Regular cardiac myocyte (primary cell): ENCODE results near the gene NAPB. TPM values are rescaled to one million over a fixed set of nuclear protein-coding genes. Genes with fewer than 3 reads are reported as not detected.

ENCODE experiments used
- total RNA-seq: library from RNA; depleted of rRNA; stranded (reverse); fragments of >200 nt; gene quantifications from 2 replicates; pipeline ENCODE4 v1.2.3, GENCODE V29; 2014

NAPB gene
- total RNA-seq, result 8.6 and 9.6 TPM in 2 replicates

GRCh38 chr20:23420943-23421931 is at the start of gene NAPB:
TSS of gene NAPB (minus strand) at chr20:23421488. CDS start at chr20:23421402, 86 bp downstream.

GRCh38 chr20:23452776-23453175 is 31.5 kb upstream of the NAPB start, which contains the start of gene CST11:
TSS of gene CST11 (minus strand) at chr20:23452876. CDS start at chr20:23452811, 65 bp downstream.

DNA sequence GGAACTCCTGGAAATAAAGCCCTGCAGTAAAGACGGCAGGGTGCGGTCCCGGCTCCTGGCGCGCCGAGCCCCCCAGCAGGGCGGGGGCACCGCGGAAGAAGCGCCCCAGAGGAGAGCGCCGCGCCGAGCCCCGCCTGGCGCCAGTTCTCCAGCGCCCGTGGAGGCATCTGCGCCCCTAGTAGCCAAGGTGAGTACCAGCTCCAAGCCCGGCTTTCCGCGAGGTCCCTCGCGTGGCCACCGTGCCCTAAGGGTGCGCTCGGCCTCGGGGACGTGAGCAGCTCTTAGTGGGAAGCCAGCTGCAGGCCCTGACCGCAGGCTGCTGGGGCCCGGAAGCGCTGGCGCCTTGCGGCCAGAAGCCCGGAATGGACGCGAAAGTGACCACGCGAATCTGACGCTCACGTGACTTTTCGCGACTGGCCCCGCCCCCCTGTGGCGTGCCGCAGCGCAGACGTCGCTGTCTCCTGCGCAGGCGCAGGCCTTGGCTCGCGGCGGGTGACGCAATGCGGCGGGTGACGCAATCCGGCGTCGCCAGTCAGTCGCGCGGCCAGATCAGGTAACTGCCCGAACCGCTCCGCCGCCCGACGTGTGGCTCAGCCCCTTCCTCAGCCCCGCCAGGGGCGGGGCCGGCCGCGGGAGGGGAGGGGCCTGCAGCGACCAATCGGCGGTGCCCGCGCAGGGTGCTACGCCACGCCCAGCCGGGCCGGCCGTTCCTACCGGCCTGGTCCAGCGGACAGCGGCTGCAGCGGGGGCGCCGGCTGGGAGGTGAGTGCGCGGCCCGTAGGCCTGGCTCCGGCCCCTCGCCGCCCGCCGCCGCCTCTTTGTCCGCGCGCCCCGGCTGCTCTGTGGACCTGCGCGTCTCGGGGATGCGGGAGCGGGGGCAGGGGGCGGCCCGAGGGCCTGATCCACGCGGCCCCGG is 59.6 kb downstream of the NAPB start, which contains the start of gene GZF1:
Gene GZF1, plus strand, starts transcription at position 707 of the 916 bp plus-strand sequence. CDS start 2,202 bp downstream, outside the sequence.

DNA sequence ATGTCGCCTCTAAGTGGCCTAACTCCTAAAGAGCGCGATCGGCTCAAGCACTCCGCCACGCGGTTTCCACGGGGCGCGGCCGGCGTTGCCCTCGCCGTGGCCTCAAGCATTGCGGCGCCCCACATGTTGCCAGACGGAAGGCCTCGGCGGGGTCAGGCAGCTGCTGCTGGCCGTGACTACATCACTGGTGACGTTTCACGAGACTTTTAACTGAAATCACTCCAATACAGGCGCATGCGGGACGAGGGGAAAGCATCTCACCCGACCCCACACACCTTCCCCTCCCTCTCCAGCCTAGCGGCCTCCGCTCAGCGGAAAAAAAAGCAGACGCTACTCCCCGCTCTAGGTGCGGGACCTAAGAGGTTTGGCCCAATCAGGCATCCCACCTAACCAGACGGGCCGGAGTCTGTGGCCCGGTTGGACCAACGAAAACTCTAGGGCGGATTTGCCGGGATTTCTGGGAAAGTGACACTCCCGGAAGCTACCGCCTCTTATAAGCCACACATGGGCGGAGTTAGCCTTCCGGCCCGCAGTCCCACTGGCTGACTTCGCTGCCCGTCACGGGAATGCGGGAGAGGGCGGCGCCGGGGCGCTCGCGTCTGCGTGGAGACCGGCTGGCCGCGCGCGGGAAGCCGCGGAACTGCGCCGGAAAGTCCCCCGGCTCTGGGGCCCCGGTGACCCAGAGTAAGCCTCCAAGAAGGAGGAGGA is 70.9 kb downstream of the NAPB start, which contains the start of gene NXT1:
Gene NXT1, plus strand, starts transcription at position 596 of the 708 bp plus-strand sequence. CDS start 3,251 bp downstream, outside the sequence.

Other genes starting within 250 kb of the NAPB start
- 17.5 and 36.6 TPM in 2 replicates for gene NXT1, start 70.7 kb downstream of the NAPB start, total RNA-seq
- gene GZF1, start 59.3 kb downstream of the NAPB start, total RNA-seq, result 13.2 and 27.6 TPM in 2 replicates
- not detected in 2 replicates for gene CSTL1, start 18.2 kb upstream of the NAPB start, total RNA-seq
- not detected in 2 replicates for gene CST11, start 31.4 kb upstream of the NAPB start, total RNA-seq
- not detected in 2 replicates for gene CST8, start 69.6 kb upstream of the NAPB start, total RNA-seq
- not detected in 2 replicates for gene CST9L, start 147.0 kb upstream of the NAPB start, total RNA-seq
- not detected in 2 replicates for gene CST9, start 184.4 kb upstream of the NAPB start, total RNA-seq
- 143 and 271 TPM in 2 replicates for gene CST3, start 216.5 kb upstream of the NAPB start, total RNA-seq